Gastroesophageal sphincter (tissue), 4 donors: Measurements from ENCODE around the gene TFG. TPM values are rescaled to one million over a fixed set of nuclear protein-coding genes. Genes with fewer than 3 reads are reported as not detected.

Experiments used
- ATAC-seq: fragments of 150-250 bp; one replicate; pipeline ENCODE4 v1.9.1; 2016; ENCODE audit warnings: mild to moderate bottlenecking, moderate library complexity
- H3K27ac ChIP-seq, 4 donors: fragments of 200-600 bp; sonication (generic) in 3 of 4; 1 replicate in 3 of 4; 2 replicates in 1 of 4; pipeline ENCODE4 v1.5.1; 2016 to 2019
- H3K27me3 ChIP-seq: fragments of 200-600 bp; sonication (generic); one replicate; pipeline ENCODE4 v1.5.1; 2019
- H3K36me3 ChIP-seq, 2 donors: fragments of 200-600 bp; sonication (generic); one replicate each; pipeline ENCODE4 v1.5.1; 2019; ENCODE audit warnings: control low read depth in 1 of 2
- H3K4me1 ChIP-seq, 3 donors: fragments of 200-600 bp; sonication (generic); 1 replicate in 2 of 3; 2 replicates in 1 of 3; pipeline ENCODE4 v1.5.1; 2016 to 2019; ENCODE audit warnings: control low read depth in 2 of 3
- H3K4me3 ChIP-seq, 2 donors: fragments of 200-600 bp; sonication (generic); one replicate each; pipeline ENCODE4 v1.5.1; 2019; ENCODE audit warnings: mild to moderate bottlenecking in 1 of 2, moderate library complexity in 1 of 2
- H3K9me3 ChIP-seq, 3 donors: fragments of 200-600 bp; sonication (generic); one replicate each; pipeline ENCODE4 v1.5.1; 2017 to 2019; ENCODE audit warnings: control low read depth in 2 of 3
- CTCF ChIP-seq, 4 experiments: fragments of 200-600 bp in 2 of 4; fragments of 450-650 bp in 2 of 4; sonication (generic) in 1 of 4; IDR thresholded peaks; one replicate each; pipeline ENCODE4 v1.5.1; 2017 to 2019; ENCODE audit warnings: antibody characterized with exemption in 4 of 4, mild to moderate bottlenecking in 2 of 4, moderate library complexity in 2 of 4
- EP300 ChIP-seq: sonication (generic); formaldehyde crosslinking; IDR thresholded peaks from one replicate; pipeline ENCODE4 v1.6.1; 2017; ENCODE audit warnings: antibody characterized with exemption, mild to moderate bottlenecking
- POLR2A ChIP-seq, 2 donors: fragments of 450-650 bp; IDR thresholded peaks; one replicate each; pipeline ENCODE4 v1.6.1; 2017; ENCODE audit warnings: antibody characterized with exemption in 2 of 2, mild to moderate bottlenecking in 2 of 2, moderate library complexity in 1 of 2
- POLR2AphosphoS5 ChIP-seq: sonication (generic); formaldehyde crosslinking; IDR thresholded peaks from one replicate; pipeline ENCODE4 v1.6.1; 2017; ENCODE audit warnings: antibody characterized with exemption
- WGBS, 2 donors: methylation state at CpG; one replicate each; pipeline ENCODE4 v1.1.5; 2018; ENCODE audit warnings: low coverage in 1 of 2; 5-methylcytosine and 5-hydroxymethylcytosine counted together
- total RNA-seq, 4 donors: library from RNA; depleted of rRNA; stranded (reverse); fragments of >200 nt; gene quantifications; one replicate each; pipeline ENCODE4 v1.1.0, GENCODE V29; 2016

TFG gene
- total RNA-seq, 4 donors from 2014 or later: 61.9 to 72.7 (median 64.1) TPM

- no peak for ATAC-seq
- no peaks in the 10 kb centered on the region for H3K36me3 ChIP-seq
- whole genome bisulfite sequencing, 2 donors: 13 to 37% methylated on average over 2 of the region's 2 CpGs
- H3K9me3 ChIP-seq: no peaks in the 10 kb centered on the region
- H3K4me1 ChIP-seq: no peaks in the 10 kb centered on the region
- no peak overlapping the region for H3K4me3 ChIP-seq
- no peak for TF ChIP-seq POLR2AphosphoS5
- peaks cover 30% of the 10 kb centered on the region for H3K27me3 ChIP-seq
- no peak overlapping the region for H3K27ac ChIP-seq
Measured at GRCh38 chr3:100695696-100696095, 13.6 kb upstream of the TFG start.

- ATAC-seq: no peak
- no peaks in the 10 kb centered on the region for H3K9me3 ChIP-seq
- WGBS, 2 donors: 74 to 82% methylated on average over 3 of the region's 3 CpGs
- no peaks in the 10 kb centered on the region for H3K4me1 ChIP-seq
- H3K27ac ChIP-seq: no peak overlapping the region
- peaks cover 30% of the 10 kb centered on the region for H3K27me3 ChIP-seq
- TF ChIP-seq POLR2AphosphoS5 (no peak), POLR2A (IDR thresholded peaks at IDR 0.05) (no peak), EP300 (no peak), CTCF (IDR thresholded peaks at IDR 0.05) (no peak)
- H3K36me3 ChIP-seq: no peaks in the 10 kb centered on the region
- H3K4me3 ChIP-seq: no peak overlapping the region
Measured at GRCh38 chr3:100696161-100696560, 13.1 kb upstream of the TFG start.

GRCh38 chr3:100697172-100697571 lies 12.1 kb upstream of the TFG start:
- Histone ChIP-seq H3K9me3 (no peaks in the 10 kb centered on the region), H3K36me3 (no peaks in the 10 kb centered on the region), H3K27ac (no peak overlapping the region), H3K4me1 (no peaks in the 10 kb centered on the region), H3K4me3 (no peak overlapping the region), H3K27me3 (peaks cover 30% of the 10 kb centered on the region)
- ATAC-seq: no peak
- TF ChIP-seq POLR2AphosphoS5 (no peak), EP300 (no peak), CTCF (IDR thresholded peaks at IDR 0.05) (no peak), POLR2A (IDR thresholded peaks at IDR 0.05) (no peak)
- WGBS, 2 donors: 93 to 96% methylated on average over 5 to 6 of the region's 7 CpGs

- no peak for ATAC-seq
- Histone ChIP-seq H3K4me3 (no peak overlapping the region), H3K4me1 (no peaks in the 10 kb centered on the region), H3K9me3 (no peaks in the 10 kb centered on the region), H3K27ac (no peak overlapping the region), H3K27me3 (peaks cover 30% of the 10 kb centered on the region), H3K36me3 (no peaks in the 10 kb centered on the region)
- 20 to 57% methylated on average over 1 to 5 of the region's 5 CpGs for WGBS, 2 donors
- TF ChIP-seq POLR2AphosphoS5 (no peak), CTCF (IDR thresholded peaks at IDR 0.05) (no peak), EP300 (no peak), POLR2A (IDR thresholded peaks at IDR 0.05) (no peak)
Measured at GRCh38 chr3:100697723-100698285, 11.5 kb upstream of the TFG start.

GRCh38 chr3:100698736-100699135 lies 10.6 kb upstream of the TFG start:
- WGBS, 2 donors: 3 to 18% methylated on average over 2 to 3 of the region's 3 CpGs
- Histone ChIP-seq H3K9me3 (no peaks in the 10 kb centered on the region), H3K27ac (no peak overlapping the region), H3K27me3 (peaks cover 23% of the 10 kb centered on the region), H3K4me1 (no peaks in the 10 kb centered on the region), H3K36me3 (no peaks in the 10 kb centered on the region), H3K4me3 (no peak overlapping the region)
- TF ChIP-seq POLR2AphosphoS5 (no peak), POLR2A (IDR thresholded peaks at IDR 0.05) (no peak), EP300 (no peak), CTCF (IDR thresholded peaks at IDR 0.05) (no peak)
- no peak for ATAC-seq
